H1 (cell line): ENCODE data around the gene PARD3. TPM values are rescaled to one million over a fixed set of nuclear protein-coding genes. Genes with fewer than 3 reads are reported as not detected.

Experiments
- ZNF274 ChIP-seq: IDR thresholded peaks from 2 replicates; pipeline ENCODE4 v1.7.0; 2012; ENCODE audit warnings: low read length, borderline replicate concordance; ENCODE audit errors: extremely low read depth
- polyA plus RNA-seq, 7 experiments: library from polyadenylated mRNA; depleted of rRNA in 3 of 7; stranded (reverse) in 5 of 7; unstranded in 2 of 7; fragments of >200 nt in 5 of 7; fragments of 200-250 nt in 2 of 7; gene quantifications; 1 replicate in 5 of 7; 2 replicates in 1 of 7; 4 replicates in 1 of 7; pipeline versions ENCODE4 v1.2.1 to v1.2.3, GENCODE V29; 2011 to 2013; ENCODE audit warnings: missing spikeins in 2 of 7, mixed read lengths in 2 of 7
- total RNA-seq: library from RNA; stranded (reverse); fragmentation: NEBNext Ultra II Directional; extraction: Animal tissue kit (Norgen Biotek cat#: 25700); gene quantifications from 2 replicates; pipeline ENCODE4 v1.2.1, GENCODE V29; 2021

Gene PARD3
- total and polyA plus RNA-seq, 2 of the 8 experiments (the other 6 are each of a cell fraction or from before 2014, with no cell fraction given): 19.7 to 49.1 TPM

GRCh38 chr10:34196058-34196433, 619.0 kb downstream of the PARD3 start (continued):
- TF ChIP-seq ZNF274: no peak
- TF ChIP-seq, all 59 proteins: peak for 0
